Uterus (tissue), 4 donors: ENCODE measurements around the gene DNTT. TPM values are rescaled to one million over a fixed set of nuclear protein-coding genes. Genes with fewer than 3 reads are reported as not detected.

Experiments
- DNase-seq, 2 donors: peaks; one replicate each; pipeline ENCODE4 v3.0.0-alpha.2; 2019 to 2020
- H3K27ac ChIP-seq, 2 donors: fragments of 200-600 bp; sonication (generic); 1 replicate in 1 of 2; 2 replicates in 1 of 2; pipeline ENCODE4 v1.5.1; 2016 to 2018
- H3K27me3 ChIP-seq, 2 donors: fragments of 200-600 bp; sonication (generic); one replicate each; pipeline ENCODE4 v1.5.1; 2018 to 2019; ENCODE audit warnings: control low read depth in 1 of 2
- H3K36me3 ChIP-seq, 2 donors: fragments of 200-600 bp; sonication (generic); one replicate each; pipeline ENCODE4 v1.5.1; 2019; ENCODE audit warnings: control low read depth in 1 of 2
- H3K4me1 ChIP-seq, 2 donors: fragments of 200-600 bp; sonication (generic); one replicate each; pipeline ENCODE4 v1.5.1; 2018 to 2019; ENCODE audit warnings: control low read depth in 1 of 2
- H3K4me3 ChIP-seq, 2 donors: fragments of 200-600 bp; sonication (generic); 1 replicate in 1 of 2; 2 replicates in 1 of 2; pipeline ENCODE4 v1.5.1; 2018 to 2019; ENCODE audit warnings: mild to moderate bottlenecking in 1 of 2
- H3K9me3 ChIP-seq, 2 donors: fragments of 200-600 bp; sonication (generic); one replicate each; pipeline ENCODE4 v1.5.1; 2019; ENCODE audit warnings: control low read depth in 1 of 2
- CTCF ChIP-seq, 4 experiments: fragments of 200-600 bp in 2 of 4; fragments of 450-650 bp in 2 of 4; sonication (generic) in 2 of 4; IDR thresholded peaks; one replicate each; pipeline ENCODE4 v1.5.1; 2016 to 2019; ENCODE audit warnings: antibody characterized with exemption in 4 of 4, mild to moderate bottlenecking in 2 of 4, moderate library complexity in 1 of 4
- POLR2A ChIP-seq, 2 donors: fragments of 450-650 bp; IDR thresholded peaks; one replicate each; pipeline ENCODE4 v1.6.1; 2016; ENCODE audit warnings: antibody characterized with exemption in 2 of 2, mild to moderate bottlenecking in 1 of 2, moderate library complexity in 1 of 2
- intact Hi-C: fragments of 100-400 bp; cut with DNase I; formaldehyde crosslinking; loops from one replicate; pipeline ENCODE4 v1.15.1; 2023; ENCODE audit warnings: low total_unique reads
- total RNA-seq, 4 donors: library from RNA; depleted of rRNA in 3 of 4; stranded (reverse); fragments of >200 nt in 3 of 4; gene quantifications; one replicate each; pipeline versions ENCODE4 v1.1.0 to v1.2.4, GENCODE V29; 2014 to 2023
- donor health status: DM: yes; HTN: yes; CAD: no.

Gene DNTT
- total RNA-seq, 4 donors from 2014 or later, result 0.28 TPM; not detected in 3

- Histone ChIP-seq H3K9me3 (no peaks in the 10 kb centered on the region), H3K27me3 (no peaks in the 10 kb centered on the region), H3K36me3 (no peaks in the 10 kb centered on the region), H3K4me1 (no peaks in the 10 kb centered on the region), H3K4me3 (no peak overlapping the region), H3K27ac (no peak overlapping the region)
- TF ChIP-seq CTCF (IDR thresholded peaks at IDR 0.05) (no peak), POLR2A (IDR thresholded peaks at IDR 0.05) (no peak)
- no peak for DNase-seq
- intact Hi-C loops, result no loop called here
Observed at GRCh38 chr10:96283351-96283750, 20.9 kb upstream of the DNTT start.

- intact Hi-C loops, result no loop called here
Observed at GRCh38 chr10:96283756-96284155, 20.5 kb upstream of the DNTT start.

GRCh38 chr10:96285331-96285752 lies 18.9 kb upstream of the DNTT start:
- intact Hi-C loops, result no loop called here
- Histone ChIP-seq H3K4me1 (no peaks in the 10 kb centered on the region), H3K27ac (no peak overlapping the region), H3K36me3 (no peaks in the 10 kb centered on the region), H3K9me3 (no peaks in the 10 kb centered on the region), H3K4me3 (no peak overlapping the region), H3K27me3 (no peaks in the 10 kb centered on the region)
- DNase-seq, result no peak
- no peak for TF ChIP-seq POLR2A (IDR thresholded peaks at IDR 0.05)
- TF ChIP-seq CTCF (IDR thresholded peaks at IDR 0.05), result no peak

More at GRCh38 chr10:96283756-96284155, 20.5 kb upstream of the DNTT start:
- TF ChIP-seq POLR2A (IDR thresholded peaks at IDR 0.05), result no peak
- TF ChIP-seq CTCF (IDR thresholded peaks at IDR 0.05), result no peak
- Histone ChIP-seq H3K4me1 (no peaks in the 10 kb centered on the region), H3K27me3 (no peaks in the 10 kb centered on the region), H3K9me3 (no peaks in the 10 kb centered on the region), H3K36me3 (no peaks in the 10 kb centered on the region), H3K4me3 (no peak overlapping the region), H3K27ac (no peak overlapping the region)
- DNase-seq, result no peak

- Histone ChIP-seq H3K9me3 (no peaks in the 10 kb centered on the region), H3K36me3 (no peaks in the 10 kb centered on the region), H3K4me3 (no peak overlapping the region), H3K27ac (no peak overlapping the region), H3K4me1 (no peaks in the 10 kb centered on the region), H3K27me3 (no peaks in the 10 kb centered on the region)
- TF ChIP-seq CTCF (IDR thresholded peaks at IDR 0.05), result no peak
- TF ChIP-seq POLR2A (IDR thresholded peaks at IDR 0.05), result no peak
- intact Hi-C loops, result no loop called here
- no peak for DNase-seq
Observed at GRCh38 chr10:96287392-96288105, 16.7 kb upstream of the DNTT start.

- Histone ChIP-seq H3K4me3 (no peak overlapping the region), H3K36me3 (no peaks in the 10 kb centered on the region), H3K27ac (no peak overlapping the region), H3K27me3 (no peaks in the 10 kb centered on the region), H3K9me3 (no peaks in the 10 kb centered on the region), H3K4me1 (no peaks in the 10 kb centered on the region)
- no peak for DNase-seq
- intact Hi-C loops, result no loop called here
- no peak for TF ChIP-seq POLR2A (IDR thresholded peaks at IDR 0.05)
- TF ChIP-seq CTCF (IDR thresholded peaks at IDR 0.05), result no peak
Observed at GRCh38 chr10:96288151-96288621, 16.0 kb upstream of the DNTT start.
